GM20000 (cell line): Measurements from ENCODE around the gene SERTAD3.

Experiments
- DNase-seq: peaks from one replicate; pipeline ENCODE4 v3.0.0; 2012; ENCODE audit warnings: low spot score
- CTCF ChIP-seq: IDR thresholded peaks from 2 replicates; pipeline ENCODE4 v1.5.1; 2012; ENCODE audit warnings: mild to moderate bottlenecking, control low read depth; ENCODE audit errors: extremely low read depth, missing control alignments

Gene SERTAD3

GRCh38 chr19:40445780-40446262 is 1.7 kb upstream of the SERTAD3 start:
- TF ChIP-seq CTCF: no peak
- no peak for DNase-seq

DNA sequence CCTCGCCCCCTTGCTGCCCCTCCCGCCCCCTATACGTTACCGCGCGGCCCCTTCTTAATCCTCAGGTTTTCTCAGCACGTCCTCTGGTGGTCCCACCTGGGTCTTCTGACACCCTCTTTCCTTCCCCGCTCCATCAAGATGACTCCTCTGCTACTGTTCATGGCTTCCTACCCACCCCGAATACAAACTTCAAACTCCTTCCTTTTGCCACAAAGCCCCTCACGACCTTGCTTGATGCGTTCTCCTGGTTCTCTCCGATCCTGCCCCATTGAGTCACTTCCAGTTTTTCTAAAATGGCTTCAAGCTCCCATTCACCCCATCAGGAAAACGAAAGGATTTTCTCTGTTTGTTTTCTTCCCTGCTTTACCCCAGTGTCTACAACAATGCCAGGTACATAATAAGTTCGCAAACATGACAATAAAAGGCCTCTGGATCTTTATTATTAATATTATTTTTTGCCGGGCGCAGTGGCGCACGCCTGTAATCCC is 734 bp upstream of the SERTAD3 start:
- TF ChIP-seq CTCF: peak; percentile 5
- no peak for DNase-seq

- DNase-seq: peak; percentile 98
- no peak for TF ChIP-seq CTCF
Observed at GRCh38 chr19:40443131-40443999, 770 bp downstream of the SERTAD3 start.

- TF ChIP-seq CTCF: no peak
- DNase-seq: no peak
Observed at GRCh38 chr19:40442328-40443130, 1.6 kb downstream of the SERTAD3 start.

- no peak for DNase-seq
- no peak for TF ChIP-seq CTCF
Observed at GRCh38 chr19:40441719-40442253, 2.3 kb downstream of the SERTAD3 start.

DNA sequence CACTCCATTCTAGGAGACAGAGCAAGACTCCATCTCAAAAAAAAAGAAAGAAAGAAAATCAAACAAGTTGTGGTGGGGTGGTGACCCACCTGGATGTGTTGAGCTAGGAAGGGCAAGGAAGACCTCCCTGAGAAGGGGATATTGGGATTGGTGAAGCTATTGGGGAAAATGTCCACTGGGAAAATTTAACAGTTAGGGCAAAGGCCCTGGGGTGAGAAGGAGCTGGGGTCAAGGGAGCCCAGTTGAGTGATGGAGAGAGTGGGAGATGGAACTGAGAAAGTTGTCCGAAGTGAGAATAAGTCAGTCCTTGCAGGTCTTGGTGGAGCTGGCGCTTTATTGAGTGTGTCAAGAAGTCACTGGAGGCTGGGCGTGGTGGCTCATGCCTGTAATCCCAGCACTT is 5.9 kb downstream of the SERTAD3 start:
- no peak for TF ChIP-seq CTCF
- DNase-seq: no peak
